Testis (tissue), 3 donors: ENCODE data around the gene AVPR2. TPM values are rescaled to one million over a fixed set of nuclear protein-coding genes. Genes with fewer than 3 reads are reported as not detected.

ENCODE experiments used
- DNase-seq: peaks from one replicate; pipeline ENCODE4 v3.0.0-alpha.2; 2019
- H3K27ac ChIP-seq, 2 donors: fragments of 200-600 bp; sonication (generic); one replicate each; pipeline ENCODE4 v1.5.1; 2019
- H3K27me3 ChIP-seq: fragments of 200-600 bp; sonication (generic); one replicate; pipeline ENCODE4 v1.5.1; 2019
- H3K36me3 ChIP-seq: fragments of 200-600 bp; sonication (generic); one replicate; pipeline ENCODE4 v1.5.1; 2017; ENCODE audit warnings: low read depth; ENCODE audit errors: missing control alignments
- H3K4me1 ChIP-seq: fragments of 200-600 bp; sonication (generic); one replicate; pipeline ENCODE4 v1.5.1; 2019
- H3K4me3 ChIP-seq, 2 donors: fragments of 200-600 bp; sonication (generic); one replicate each; pipeline ENCODE4 v1.5.1; 2017 to 2019
- H3K9me3 ChIP-seq: fragments of 200-600 bp; sonication (generic); one replicate; pipeline ENCODE4 v1.5.1; 2017
- CTCF ChIP-seq, 3 experiments: fragments of 450-650 bp in 2 of 3; fragments of 200-600 bp in 1 of 3; sonication (generic) in 1 of 3; IDR thresholded peaks; one replicate each; pipeline ENCODE4 v1.5.1; 2016 to 2019; ENCODE audit warnings: antibody characterized with exemption in 3 of 3, mild to moderate bottlenecking in 2 of 3, moderate library complexity in 1 of 3
- POLR2A ChIP-seq: fragments of 450-650 bp; IDR thresholded peaks from one replicate; pipeline ENCODE4 v1.6.1; 2017; ENCODE audit warnings: antibody characterized with exemption, mild to moderate bottlenecking, moderate library complexity
- WGBS, 2 donors: methylation state at CpG; one replicate each; pipeline ENCODE4 v1.1.5; 2018; 5-methylcytosine and 5-hydroxymethylcytosine counted together
- intact Hi-C: fragments of 100-400 bp; cut with DNase I; formaldehyde crosslinking; loops from one replicate; pipeline ENCODE4 v1.15.1; 2023; ENCODE audit warnings: low total_unique reads
- polyA plus RNA-seq: library from polyadenylated mRNA; stranded (reverse); fragments of 350-450 nt; fragmentation: Illumina TruSeq; extraction: RNeasy Lipid Tissue Mini Kit (QIAGEN cat#74804); gene quantifications from one replicate; pipeline ENCODE4 v1.2.3, GENCODE V29; 2014; ENCODE audit warnings: low read depth, low replicate concordance; ENCODE audit not compliant: insufficient read depth
- total RNA-seq, 2 donors: library from RNA; depleted of rRNA; stranded (reverse); fragments of >200 nt; gene quantifications; one replicate each; pipeline ENCODE4 v1.2.3, GENCODE V29; 2016

Gene AVPR2
- total and polyA plus RNA-seq, 3 donors from 2014 or later, result 0.74 to 1.3 (median 1.1) TPM

- Histone ChIP-seq H3K27ac (no peak overlapping the region), H3K27me3 (no peaks in the 10 kb centered on the region), H3K9me3 (no peaks in the 10 kb centered on the region), H3K4me3 (no peak overlapping the region), H3K36me3 (no peaks in the 10 kb centered on the region), H3K4me1 (peaks cover 3% of the 10 kb centered on the region)
- TF ChIP-seq POLR2A (no peak), CTCF (IDR thresholded peaks at IDR 0.05) (no peak)
- no peak for DNase-seq
- intact Hi-C loops, result no loop called here
- WGBS, 2 donors, result 80% methylated on average over 4 of the region's 32 CpGs; no CpG with 5 or more reads in 1 of the 2 donors
Observed at GRCh38 chrX:153905481-153906095, 1.1 kb downstream of the AVPR2 start.

GRCh38 chrX:153906126-153906917, 1.8 kb downstream of the AVPR2 start:
- no peaks in the 10 kb centered on the region for H3K9me3 ChIP-seq
- intact Hi-C loops, result no loop called here
- no peak overlapping the region for H3K4me3 ChIP-seq
- H3K36me3 ChIP-seq, result no peaks in the 10 kb centered on the region
- WGBS, 2 donors, result 88% methylated on average over 15 of the region's 27 CpGs; no CpG with 5 or more reads in 1 of the 2 donors
- DNase-seq, result no peak
- TF ChIP-seq POLR2A (no peak), CTCF (IDR thresholded peaks at IDR 0.05) (no peak)
- H3K27ac ChIP-seq, result no peak overlapping the region
- no peaks in the 10 kb centered on the region for H3K27me3 ChIP-seq
- H3K4me1 ChIP-seq, result no peaks in the 10 kb centered on the region

- no peak for DNase-seq
- no peaks in the 10 kb centered on the region for H3K36me3 ChIP-seq
- no peaks in the 10 kb centered on the region for H3K9me3 ChIP-seq
- H3K4me1 ChIP-seq, result no peaks in the 10 kb centered on the region
- no peak overlapping the region for H3K27ac ChIP-seq
- WGBS, 2 donors, result 93 to 100% methylated on average over 5 to 11 of the region's 12 CpGs
- no peak for TF ChIP-seq POLR2A
- no peak for TF ChIP-seq CTCF (IDR thresholded peaks at IDR 0.05)
- intact Hi-C loops, result no loop called here
- H3K27me3 ChIP-seq, result no peaks in the 10 kb centered on the region
- no peak overlapping the region for H3K4me3 ChIP-seq
Observed at GRCh38 chrX:153907456-153907855, 3.0 kb downstream of the AVPR2 start.

- H3K9me3 ChIP-seq, result no peaks in the 10 kb centered on the region
- WGBS, 2 donors, result 94 to 99% methylated on average over 12 to 23 of the region's 23 CpGs
- no peaks in the 10 kb centered on the region for H3K4me1 ChIP-seq
- no peaks in the 10 kb centered on the region for H3K27me3 ChIP-seq
- TF ChIP-seq CTCF (IDR thresholded peaks at IDR 0.05), result no peak
- TF ChIP-seq POLR2A, result no peak
- no peaks in the 10 kb centered on the region for H3K36me3 ChIP-seq
- intact Hi-C loops, result no loop called here
- no peak overlapping the region for H3K4me3 ChIP-seq
- DNase-seq, result no peak
- H3K27ac ChIP-seq, result no peak overlapping the region
Observed at GRCh38 chrX:153908219-153908860, 3.9 kb downstream of the AVPR2 start.
